GM21619 (cell line): ENCODE data around the gene TBC1D5.
"Not testable (repeated sequence)": the region's sequence is repeated elsewhere in the genome, so short reads cannot be mapped to it uniquely, and the experiment has no call there.

Experiments
- ATAC-seq: cut with Tn5 transposase; IDR thresholded peaks from one replicate; pipeline ENCODE4 v1.9.1; 2021; ENCODE audit not compliant: unreplicated experiment

The TBC1D5 gene

DNA sequence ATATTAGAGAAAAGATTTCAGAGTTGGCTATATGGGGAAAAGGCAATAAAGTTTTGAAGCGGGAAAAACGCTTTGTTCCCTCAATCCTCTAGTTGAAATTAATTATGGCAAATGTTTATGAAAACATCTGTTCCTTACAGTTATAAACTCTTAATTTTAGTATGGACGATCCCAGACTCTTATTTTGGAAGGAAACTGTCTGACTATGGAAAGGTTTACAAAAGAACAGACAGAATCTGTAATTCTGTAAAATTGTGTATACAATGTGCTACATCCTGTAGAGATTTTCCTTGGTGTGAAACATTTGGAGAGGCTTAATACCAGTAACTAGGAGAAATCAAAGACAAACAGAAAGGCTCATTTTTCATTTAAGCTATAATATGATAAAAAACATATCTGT lies 311.8 kb downstream of the TBC1D5 start:
- no peak for ATAC-seq

DNA sequence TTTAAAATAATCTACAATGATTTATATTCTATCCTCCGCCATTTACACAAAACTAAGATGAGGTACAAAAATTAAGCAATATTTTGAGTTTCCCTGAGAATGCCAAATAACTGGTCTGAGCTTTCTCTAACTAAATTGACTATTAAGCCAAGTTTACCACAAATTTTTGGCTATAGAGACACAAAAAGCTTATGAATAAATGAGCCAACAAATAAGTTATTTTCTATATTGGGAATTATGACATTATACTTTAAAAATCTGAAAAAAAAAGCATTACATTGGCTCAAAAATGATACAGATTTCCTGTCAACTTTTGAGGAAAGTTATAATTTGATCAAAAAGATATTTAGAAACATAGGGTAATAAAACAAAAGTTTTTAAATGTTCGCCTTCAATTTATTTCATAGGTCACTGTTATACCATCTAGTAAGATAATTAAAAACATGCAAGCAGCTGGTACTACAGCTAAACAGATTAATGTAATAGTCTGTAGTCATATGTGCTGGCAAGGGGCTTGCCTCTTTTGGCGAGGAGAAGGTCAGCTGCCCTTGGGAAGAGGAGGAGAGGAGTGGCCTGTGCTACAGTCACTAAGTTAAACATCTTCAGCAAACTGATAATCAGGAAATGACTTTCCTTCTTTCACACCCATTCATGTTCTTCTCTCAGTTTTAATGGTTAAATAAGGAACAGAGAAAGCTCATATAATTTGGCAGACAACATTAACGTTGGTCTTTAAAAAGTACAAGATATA lies 318.5 kb downstream of the TBC1D5 start:
- peak; percentile 68 for ATAC-seq

DNA sequence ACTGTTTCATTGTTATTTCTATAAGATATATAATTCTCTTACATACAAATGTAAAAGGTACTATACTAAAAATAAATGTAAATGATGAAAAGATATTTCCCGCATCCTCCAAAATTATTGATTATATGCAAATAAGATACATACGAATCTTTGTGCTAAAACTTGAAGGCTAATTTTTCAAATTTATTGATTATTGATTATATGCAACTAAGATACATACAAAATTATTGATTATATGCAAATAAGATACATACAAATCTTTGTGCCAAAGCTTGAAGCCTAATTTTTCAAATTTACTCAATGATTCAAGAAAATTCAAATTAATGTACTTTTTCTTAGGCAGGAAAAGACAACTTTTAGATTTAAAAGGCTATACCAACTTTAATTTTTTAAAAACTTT lies 319.8 kb downstream of the TBC1D5 start:
- ATAC-seq: no peak

GRCh38 chr3:17420668-17421067 lies 321.8 kb downstream of the TBC1D5 start:
- no peak for ATAC-seq

DNA sequence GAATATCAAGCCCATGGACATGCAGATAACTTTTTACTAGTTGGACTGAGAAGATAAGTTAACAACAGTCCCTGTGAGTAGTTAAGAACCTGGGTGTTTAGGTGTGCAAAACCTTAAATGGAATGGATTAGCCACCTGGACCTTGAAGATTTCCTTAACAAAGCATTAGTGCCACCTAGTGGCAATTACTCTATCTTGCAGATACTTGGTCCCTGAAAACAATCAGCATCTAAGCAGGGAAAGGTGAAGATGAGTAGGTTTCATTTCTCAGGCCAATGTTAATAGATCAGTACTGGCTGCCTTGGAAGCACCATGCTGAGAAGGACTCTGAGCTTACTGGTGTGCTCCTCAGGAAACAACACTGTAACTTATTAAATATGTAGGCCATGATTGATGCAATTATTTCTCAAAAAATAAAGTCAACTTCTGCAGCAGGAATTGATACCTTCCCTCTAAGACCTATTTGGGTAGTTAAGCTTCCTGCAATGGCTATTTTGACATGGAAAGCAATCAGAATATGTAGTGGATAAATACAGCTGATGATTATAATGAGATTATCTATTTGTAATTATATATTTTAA lies 329.4 kb downstream of the TBC1D5 start:
- peak; percentile 86 for ATAC-seq

- ATAC-seq: no peak
These were observed 331.1 kb downstream of the TBC1D5 start for GRCh38 chr3:17411157-17411877.

GRCh38 chr3:17407576-17407975 lies 334.9 kb downstream of the TBC1D5 start:
- ATAC-seq: no peak

GRCh38 chr3:17404548-17404947 lies 337.9 kb downstream of the TBC1D5 start:
- no peak for ATAC-seq

GRCh38 chr3:17402442-17402841 lies 340.0 kb downstream of the TBC1D5 start:
- no peak for ATAC-seq

- no peak for ATAC-seq
These were observed 340.5 kb downstream of the TBC1D5 start for GRCh38 chr3:17401912-17402311.

DNA sequence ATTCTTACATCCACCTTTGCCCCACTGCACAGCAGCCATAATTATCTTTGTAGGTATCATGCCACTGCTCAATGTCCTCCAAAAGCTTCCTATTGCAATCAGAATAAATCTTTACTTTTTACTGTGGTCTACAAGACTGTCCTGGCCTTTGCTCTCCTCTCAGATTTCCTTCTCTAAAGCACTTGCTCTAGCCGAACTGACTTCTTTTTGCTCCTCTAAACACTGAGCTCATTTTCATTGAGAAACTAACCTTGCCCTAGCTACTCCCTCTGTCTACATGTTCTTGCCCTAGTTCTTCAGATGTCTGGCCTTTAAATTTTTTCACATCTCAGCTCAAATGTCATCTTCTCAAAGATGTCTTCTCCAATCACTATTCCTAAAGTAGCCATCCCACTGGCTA lies 342.8 kb downstream of the TBC1D5 start:
- peak; percentile 35 for ATAC-seq

- peak; percentile 96 for ATAC-seq
These were observed 343.4 kb downstream of the TBC1D5 start for GRCh38 chr3:17398959-17399551.

- ATAC-seq: no peak
These were observed 346.4 kb downstream of the TBC1D5 start for GRCh38 chr3:17396036-17396435.

- no peak for ATAC-seq
These were observed 347.8 kb downstream of the TBC1D5 start for GRCh38 chr3:17394541-17395155.

DNA sequence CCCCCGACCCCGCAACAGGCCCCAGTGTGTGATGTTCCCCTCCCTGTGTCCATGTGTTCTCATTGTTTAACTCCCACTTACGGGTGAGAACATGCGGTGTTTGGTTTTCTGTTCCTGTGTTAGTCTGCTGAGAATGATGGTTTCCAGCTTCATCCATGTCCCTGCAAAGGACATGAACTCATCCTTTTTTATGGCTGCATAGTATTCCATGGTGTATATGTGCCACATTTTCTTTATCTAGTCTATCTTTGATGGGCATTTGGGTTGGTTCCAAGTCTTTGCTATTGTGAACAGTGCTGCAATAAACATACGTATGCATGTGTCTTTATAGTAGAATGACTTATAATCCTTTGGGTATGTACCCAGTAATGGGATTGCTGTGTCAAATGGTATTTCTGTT lies 349.9 kb downstream of the TBC1D5 start:
- not testable (repeated sequence) for ATAC-seq

GRCh38 chr3:17390785-17391184 lies 351.6 kb downstream of the TBC1D5 start:
- ATAC-seq: no peak

DNA sequence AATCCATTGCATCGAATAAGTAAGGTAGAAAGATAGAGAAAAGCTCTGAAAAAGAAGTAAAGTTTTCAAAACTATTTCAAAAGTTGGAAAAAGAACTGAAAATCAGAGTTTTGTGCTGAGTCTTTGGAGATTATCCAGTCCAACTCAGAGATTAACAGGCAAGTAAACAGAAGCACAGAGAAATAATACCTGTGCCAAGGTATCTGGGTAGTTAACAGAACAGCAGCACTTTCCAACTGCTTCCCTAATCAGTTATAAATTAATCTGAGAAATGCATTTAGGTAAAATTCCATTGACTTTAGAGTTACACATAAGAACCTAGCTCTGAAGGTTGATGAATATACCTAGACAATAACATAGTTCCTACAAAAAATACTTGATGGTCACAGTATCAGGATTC lies 355.3 kb downstream of the TBC1D5 start:
- no peak for ATAC-seq

DNA sequence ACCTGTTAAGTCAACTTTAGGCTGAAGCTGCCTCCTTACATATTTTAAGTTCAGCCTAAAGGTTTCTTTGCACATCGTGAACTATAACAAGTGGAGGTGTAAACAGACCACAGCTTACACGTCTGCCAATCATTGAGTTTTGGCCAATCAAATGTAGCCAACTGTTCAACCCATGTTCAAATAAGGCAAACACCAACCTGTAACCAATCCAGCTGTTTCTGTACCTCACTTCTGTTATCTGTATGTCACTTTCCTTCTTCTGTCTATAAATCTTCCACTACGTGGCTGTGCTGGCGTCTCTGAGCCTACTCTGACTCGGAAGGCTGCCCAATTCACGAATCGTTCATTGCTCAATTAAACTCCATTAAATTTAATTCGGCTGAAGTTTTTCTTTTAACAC lies 356.0 kb downstream of the TBC1D5 start:
- no peak for ATAC-seq

GRCh38 chr3:17384567-17385296 lies 357.7 kb downstream of the TBC1D5 start:
- ATAC-seq: no peak

- ATAC-seq: no peak
These were observed 369.1 kb downstream of the TBC1D5 start for GRCh38 chr3:17373304-17373703.
